ENCODE data around the gene VAV1.
"Not testable (repeated sequence)": the region's sequence is repeated elsewhere in the genome, so short reads cannot be mapped to it uniquely, and the experiment has no call there.

The VAV1 gene

GRCh38 chr19:6812612-6813011 is 40.1 kb downstream of the VAV1 start:
- in situ Hi-C loops (cut with MboI; ENCODE audit: low sequenced_read_pairs), result no loop called here

GRCh38 chr19:6813659-6814058 is 41.2 kb downstream of the VAV1 start:
- in situ Hi-C loops (cut with MboI; ENCODE audit: low sequenced_read_pairs), result no loop called here

GRCh38 chr19:6817179-6817578 is 44.7 kb downstream of the VAV1 start:
- in situ Hi-C loops (cut with MboI; ENCODE audit: low sequenced_read_pairs), result no loop called here

GRCh38 chr19:6818246-6818645 is 45.7 kb downstream of the VAV1 start:
- in situ Hi-C loops (cut with MboI; ENCODE audit: low sequenced_read_pairs), result no loop called here

- in situ Hi-C loops (cut with MboI; ENCODE audit: low sequenced_read_pairs), result no loop called here
These were observed 46.8 kb downstream of the VAV1 start for GRCh38 chr19:6819323-6819722.

- in situ Hi-C loops (cut with MboI; ENCODE audit: low sequenced_read_pairs), result no loop called here
These were observed 47.7 kb downstream of the VAV1 start for GRCh38 chr19:6820237-6820636.

GRCh38 chr19:6821639-6822310 is 49.3 kb downstream of the VAV1 start:
- in situ Hi-C loops (cut with MboI; ENCODE audit: low sequenced_read_pairs), result no loop called here

GRCh38 chr19:6822311-6822670 is 49.8 kb downstream of the VAV1 start:
- in situ Hi-C loops (cut with MboI; ENCODE audit: low sequenced_read_pairs), result no loop called here

DNA sequence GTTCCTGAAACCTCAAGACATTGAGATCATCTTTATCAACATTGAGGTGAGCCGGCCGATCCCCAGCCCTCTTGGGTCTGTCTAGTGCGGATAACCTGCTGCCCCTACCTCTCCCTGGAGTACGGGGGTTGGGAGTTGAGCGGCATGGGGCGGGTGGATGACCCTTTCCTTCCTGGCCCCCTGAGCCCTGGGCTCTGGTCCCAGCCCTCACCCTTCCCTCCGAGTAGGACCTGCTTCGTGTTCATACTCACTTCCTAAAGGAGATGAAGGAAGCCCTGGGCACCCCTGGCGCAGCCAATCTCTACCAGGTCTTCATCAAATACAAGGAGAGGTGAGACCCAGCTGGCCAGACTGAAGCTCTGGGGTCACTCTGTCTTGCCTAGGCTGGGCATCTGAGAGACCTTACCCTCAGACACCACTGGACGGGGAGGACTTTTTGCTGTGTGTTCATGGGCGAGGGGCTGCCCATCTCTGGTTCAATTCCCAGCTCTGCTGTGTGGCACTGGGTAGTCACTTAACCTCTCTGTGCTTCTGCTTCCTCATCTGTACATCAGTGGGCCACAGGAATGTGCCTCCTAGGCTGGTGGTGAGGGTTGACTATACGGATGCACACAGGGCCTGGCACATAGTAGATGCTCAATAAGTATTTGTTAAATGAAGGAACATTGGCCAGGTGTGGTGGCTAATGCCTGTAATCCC is 52.7 kb downstream of the VAV1 start:
- in situ Hi-C loops (cut with MboI; ENCODE audit: low sequenced_read_pairs), result no loop called here

- in situ Hi-C loops (cut with MboI; ENCODE audit: low sequenced_read_pairs), result no loop called here
These were observed 53.9 kb downstream of the VAV1 start for GRCh38 chr19:6826281-6826920.

- in situ Hi-C loops (cut with MboI; ENCODE audit: low sequenced_read_pairs), result no loop called here
These were observed 55.8 kb downstream of the VAV1 start for GRCh38 chr19:6828306-6828697.

DNA sequence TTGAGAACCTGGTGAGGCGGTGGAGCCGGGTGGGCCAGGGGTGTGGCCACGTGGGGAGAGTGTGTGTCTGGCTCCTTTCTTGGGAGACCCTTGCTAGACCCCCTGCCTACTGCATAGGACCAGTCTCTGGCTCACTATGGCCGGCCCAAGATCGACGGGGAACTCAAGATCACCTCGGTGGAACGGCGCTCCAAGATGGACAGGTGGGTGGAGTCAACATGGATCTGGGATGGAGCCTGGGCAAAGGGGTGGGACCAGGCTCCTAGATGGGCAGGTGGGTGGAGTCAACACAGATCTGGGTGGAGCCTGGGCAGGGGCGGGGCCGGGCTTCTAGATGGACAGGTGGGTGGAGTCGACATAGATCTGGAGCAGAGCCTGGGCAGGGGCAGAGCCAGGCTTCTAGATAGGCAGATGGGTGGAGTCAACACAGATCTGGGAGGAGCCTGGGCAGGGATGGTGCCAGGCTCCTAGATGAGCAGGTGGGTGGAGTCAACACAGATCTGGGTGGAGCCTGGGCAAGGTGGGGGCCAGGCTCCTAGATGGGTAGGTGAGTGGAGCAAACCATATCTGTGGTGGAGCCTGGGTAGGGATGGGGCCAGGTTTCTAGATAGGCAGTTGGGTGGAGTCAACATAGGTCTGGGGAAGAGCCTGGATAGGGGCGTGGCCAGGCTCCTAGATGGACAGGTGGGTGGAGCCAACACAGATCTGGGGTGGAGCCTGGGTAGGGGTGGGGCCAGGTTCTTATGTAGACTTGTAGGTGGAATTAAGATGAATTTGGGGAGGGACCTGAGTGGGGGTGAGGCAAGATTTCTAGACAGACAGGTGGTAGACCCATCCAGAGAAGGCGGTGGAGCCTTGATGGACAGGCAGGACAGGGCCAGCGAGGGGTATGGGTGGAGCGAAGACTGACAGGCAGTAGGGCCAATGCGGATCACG is 56.5 kb downstream of the VAV1 start:
- in situ Hi-C loops (cut with MboI; ENCODE audit: low sequenced_read_pairs), result no loop called here

DNA sequence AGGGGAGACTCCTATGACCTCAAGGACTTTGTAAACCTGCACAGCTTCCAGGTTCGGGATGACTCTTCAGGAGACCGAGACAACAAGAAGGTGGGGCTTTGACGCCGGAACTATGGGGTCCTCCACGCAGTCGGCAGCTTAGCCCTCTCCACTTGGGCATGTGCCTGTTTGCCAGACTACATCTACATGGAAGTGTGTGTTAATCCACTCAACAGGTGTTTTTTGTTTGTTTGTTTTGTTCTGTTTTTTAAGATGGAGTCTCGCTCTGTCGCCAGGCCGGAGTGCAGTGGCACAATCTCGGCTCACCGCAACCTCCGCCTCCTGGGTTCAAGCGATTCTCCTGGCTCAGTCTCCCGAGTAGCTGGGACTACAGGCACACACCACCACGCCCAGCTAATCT is 57.3 kb downstream of the VAV1 start:
- in situ Hi-C loops (cut with MboI; ENCODE audit: low sequenced_read_pairs), result not testable (repeated sequence)

DNA sequence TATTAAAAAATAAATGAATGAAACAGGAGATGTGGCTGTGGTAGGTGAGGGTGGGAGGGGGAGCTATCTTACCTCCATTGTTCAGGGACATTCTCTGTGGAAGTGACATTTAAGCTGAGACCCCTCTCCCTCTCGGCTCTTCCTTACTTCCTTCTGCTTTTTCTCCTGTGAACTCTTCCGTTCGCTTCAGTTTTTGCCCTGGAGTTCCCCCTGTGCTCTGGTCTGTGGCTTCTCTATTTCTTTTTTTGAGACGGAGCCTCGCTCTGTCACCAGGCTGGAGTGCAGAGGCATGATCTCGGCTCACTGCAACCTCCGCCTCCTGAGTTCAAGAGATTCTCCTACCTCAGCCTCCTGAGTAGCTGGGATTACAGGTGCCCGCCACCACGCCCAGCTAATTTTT is 58.6 kb downstream of the VAV1 start:
- in situ Hi-C loops (cut with MboI; ENCODE audit: low sequenced_read_pairs), result not testable (repeated sequence)

DNA sequence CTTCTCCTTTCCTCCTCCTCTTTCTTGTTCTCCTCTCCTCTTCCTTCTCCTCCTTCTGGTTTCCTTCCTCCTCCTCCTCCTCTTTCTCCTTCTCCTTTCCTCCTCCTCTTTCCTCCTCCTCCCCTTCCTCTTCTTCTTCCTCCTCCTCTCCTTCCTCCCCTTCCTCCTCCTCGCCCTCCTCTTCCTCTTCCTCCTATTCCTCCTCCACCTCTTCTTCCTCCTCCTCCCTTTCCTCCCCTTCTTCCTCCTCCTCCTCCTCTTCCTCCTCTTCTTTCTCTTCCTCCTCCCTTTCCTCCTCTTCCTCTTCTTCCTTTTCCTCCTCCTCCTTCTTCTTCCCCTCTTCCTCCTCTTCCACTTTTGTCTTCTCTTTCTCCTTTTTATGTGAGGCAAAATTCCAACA is 59.9 kb downstream of the VAV1 start:
- in situ Hi-C loops (cut with MboI; ENCODE audit: low sequenced_read_pairs), result no loop called here

DNA sequence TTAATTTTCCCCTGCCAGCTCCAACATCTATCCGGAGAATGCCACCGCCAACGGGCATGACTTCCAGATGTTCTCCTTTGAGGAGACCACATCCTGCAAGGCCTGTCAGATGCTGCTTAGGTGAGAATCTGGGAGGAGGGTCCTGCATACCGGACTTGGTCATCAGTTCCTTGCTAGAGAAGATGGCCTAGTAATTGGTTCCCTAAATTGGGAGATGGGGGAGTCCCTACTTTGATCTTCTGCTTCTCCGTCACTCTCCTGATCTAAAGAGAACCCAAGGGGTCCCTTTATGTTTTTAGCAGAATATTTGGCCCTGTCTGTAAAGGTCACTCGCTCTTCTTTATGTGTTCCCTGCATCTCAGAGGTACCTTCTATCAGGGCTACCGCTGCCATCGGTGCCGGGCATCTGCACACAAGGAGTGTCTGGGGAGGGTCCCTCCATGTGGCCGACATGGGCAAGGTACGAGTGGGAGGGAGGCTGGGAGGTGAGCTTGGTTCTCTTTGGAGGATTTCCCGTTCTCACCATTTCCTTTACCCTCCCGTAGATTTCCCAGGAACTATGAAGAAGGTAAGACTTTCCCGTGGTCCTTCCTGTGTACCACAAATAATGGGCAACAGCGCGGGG is 60.8 kb downstream of the VAV1 start:
- in situ Hi-C loops (cut with MboI; ENCODE audit: low sequenced_read_pairs), result no loop called here

DNA sequence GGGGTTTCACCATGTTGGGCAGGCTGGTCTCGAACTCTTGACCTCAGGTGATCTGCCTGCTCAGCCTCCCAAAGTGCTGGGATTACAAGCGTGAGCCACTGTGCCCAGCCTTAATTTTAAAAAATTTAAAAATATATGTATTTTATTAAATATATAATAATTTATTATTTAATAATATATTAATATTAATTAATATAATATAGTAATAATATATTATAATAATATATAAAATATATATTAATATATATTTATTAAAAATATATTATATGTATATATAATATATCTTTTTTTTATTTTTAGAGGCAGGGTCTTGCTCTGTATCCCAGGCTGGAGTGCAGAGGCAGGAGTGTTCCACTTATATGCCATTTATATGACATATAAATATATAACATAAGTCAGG is 61.9 kb downstream of the VAV1 start:
- in situ Hi-C loops (cut with MboI; ENCODE audit: low sequenced_read_pairs), result no loop called here

- in situ Hi-C loops (cut with MboI; ENCODE audit: low sequenced_read_pairs), result no loop called here
These were observed 63.0 kb downstream of the VAV1 start for GRCh38 chr19:6835501-6835900.

DNA sequence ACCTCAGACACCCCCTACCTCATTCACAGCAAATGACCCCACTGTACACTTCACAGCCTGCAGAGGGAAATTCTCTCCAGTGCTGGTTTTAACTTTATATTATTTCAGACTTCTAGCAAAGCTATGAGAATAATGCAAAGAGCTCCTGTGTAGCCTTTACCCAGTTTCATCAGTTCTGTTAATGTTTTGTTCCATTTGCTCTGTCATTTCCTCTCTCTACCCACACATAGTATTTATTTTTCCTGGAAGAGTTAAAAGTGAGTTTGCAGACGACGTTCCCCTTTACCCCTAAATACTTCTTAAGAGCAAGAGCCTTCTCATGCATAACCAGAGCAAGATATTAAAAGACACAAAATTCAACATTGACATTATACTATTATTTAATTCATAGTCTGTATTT is 65.0 kb downstream of the VAV1 start:
- in situ Hi-C loops (cut with MboI; ENCODE audit: low sequenced_read_pairs), result no loop called here

GRCh38 chr19:6838062-6838655 is 65.7 kb downstream of the VAV1 start:
- in situ Hi-C loops (cut with MboI; ENCODE audit: low sequenced_read_pairs), result no loop called here
